Tibial artery (tissue), 4 donors: ENCODE data around the gene DHX29.

Source experiments
- DNase-seq, 2 donors: peaks; one replicate each; pipeline ENCODE4 v3.0.0-alpha.2; 2019
- H3K27ac ChIP-seq, 2 donors: fragments of 200-600 bp; sonication (generic) in 1 of 2; 1 replicate in 1 of 2; 2 replicates in 1 of 2; pipeline ENCODE4 v1.5.1; 2018 to 2019; ENCODE audit warnings: mild to moderate bottlenecking in 1 of 2
- H3K27me3 ChIP-seq, 2 donors: fragments of 200-600 bp; sonication (generic) in 1 of 2; one replicate each; pipeline versions ENCODE4 v1.5.1 to v1.6.0; 2016 to 2019
- H3K36me3 ChIP-seq, 3 donors: fragments of 200-600 bp; sonication (generic) in 2 of 3; one replicate each; pipeline ENCODE4 v1.5.1; 2016 to 2019; ENCODE audit warnings: mild to moderate bottlenecking in 2 of 3
- H3K4me1 ChIP-seq, 4 donors: fragments of 200-600 bp; sonication (generic) in 2 of 4; 1 replicate in 3 of 4; 2 replicates in 1 of 4; pipeline ENCODE4 v1.5.1; 2016 to 2019
- H3K4me3 ChIP-seq, 2 donors: fragments of 200-600 bp; sonication (generic) in 1 of 2; 1 replicate in 1 of 2; 2 replicates in 1 of 2; pipeline ENCODE4 v1.5.1; 2018 to 2019; ENCODE audit warnings: mild to moderate bottlenecking in 2 of 2
- H3K9me3 ChIP-seq, 3 donors: fragments of 200-600 bp; sonication (generic) in 1 of 3; one replicate each; pipeline ENCODE4 v1.5.1; 2016 to 2019
- intact Hi-C: fragments of 100-400 bp; cut with DNase I; formaldehyde crosslinking; loops from one replicate; pipeline ENCODE4 v1.15.0; 2023; ENCODE audit warnings: low total_unique reads
- TF ChIP-seq, protein P1 (sequence below), 2 experiments: fragments of 200-600 bp in 1 of 2; fragments of 450-650 bp in 1 of 2; IDR thresholded peaks; one replicate each; pipeline ENCODE4 v1.5.1; 2017 to 2019; ENCODE audit warnings: antibody characterized with exemption in 2 of 2, mild to moderate bottlenecking in 1 of 2, moderate library complexity in 1 of 2

Gene DHX29

GRCh38 chr5:55304584-55304983 lies 2.9 kb downstream of the DHX29 start:
- DNase-seq = no peak
- TF ChIP-seq, protein P1, sequence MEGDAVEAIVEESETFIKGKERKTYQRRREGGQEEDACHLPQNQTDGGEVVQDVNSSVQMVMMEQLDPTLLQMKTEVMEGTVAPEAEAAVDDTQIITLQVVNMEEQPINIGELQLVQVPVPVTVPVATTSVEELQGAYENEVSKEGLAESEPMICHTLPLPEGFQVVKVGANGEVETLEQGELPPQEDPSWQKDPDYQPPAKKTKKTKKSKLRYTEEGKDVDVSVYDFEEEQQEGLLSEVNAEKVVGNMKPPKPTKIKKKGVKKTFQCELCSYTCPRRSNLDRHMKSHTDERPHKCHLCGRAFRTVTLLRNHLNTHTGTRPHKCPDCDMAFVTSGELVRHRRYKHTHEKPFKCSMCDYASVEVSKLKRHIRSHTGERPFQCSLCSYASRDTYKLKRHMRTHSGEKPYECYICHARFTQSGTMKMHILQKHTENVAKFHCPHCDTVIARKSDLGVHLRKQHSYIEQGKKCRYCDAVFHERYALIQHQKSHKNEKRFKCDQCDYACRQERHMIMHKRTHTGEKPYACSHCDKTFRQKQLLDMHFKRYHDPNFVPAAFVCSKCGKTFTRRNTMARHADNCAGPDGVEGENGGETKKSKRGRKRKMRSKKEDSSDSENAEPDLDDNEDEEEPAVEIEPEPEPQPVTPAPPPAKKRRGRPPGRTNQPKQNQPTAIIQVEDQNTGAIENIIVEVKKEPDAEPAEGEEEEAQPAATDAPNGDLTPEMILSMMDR (IDR thresholded peaks at IDR 0.05) = no peak
- intact Hi-C loops = no loop called here
- Histone ChIP-seq H3K27ac (no peak overlapping the region), H3K9me3 (peaks cover 0 to 4% (median 0%) of the 10 kb centered on the region in 3 donors), H3K27me3 (no peaks in the 10 kb centered on the region), H3K36me3 (peaks cover 0 to 10% (median 7%) of the 10 kb centered on the region in 3 donors), H3K4me1 (peaks cover 0 to 54% (median 27%) of the 10 kb centered on the region in 4 donors), H3K4me3 (no peak overlapping the region)

DNA sequence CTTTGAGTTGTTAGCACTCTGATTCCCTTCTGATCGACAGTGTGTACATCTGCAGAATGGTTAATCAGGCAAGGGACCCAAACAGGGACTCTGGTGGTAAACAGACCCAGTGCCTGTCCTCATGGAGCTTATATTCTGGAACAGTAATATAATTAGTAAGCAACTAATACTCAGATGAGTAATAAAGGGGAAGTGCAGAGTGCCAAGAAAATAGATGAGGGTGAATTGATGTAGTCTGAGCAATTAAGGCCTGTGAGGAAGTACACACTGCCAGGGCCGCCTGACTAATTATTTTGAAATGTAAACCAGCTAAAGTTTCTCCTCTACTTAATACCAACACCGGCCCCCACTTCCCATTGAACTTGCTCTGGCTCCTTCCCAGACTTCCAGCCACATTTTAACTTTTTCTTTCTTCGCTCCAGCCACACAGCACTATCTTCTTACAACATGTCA lies 4.2 kb downstream of the DHX29 start:
- H3K27ac ChIP-seq = no peak overlapping the region
- intact Hi-C loops = no loop called here
- peaks cover 0 to 4% (median 0%) of the 10 kb centered on the region in 3 donors for H3K9me3 ChIP-seq
- TF ChIP-seq, protein P1 (IDR thresholded peaks at IDR 0.05) = no peak
- peaks cover 0 to 10% (median 7%) of the 10 kb centered on the region in 3 donors for H3K36me3 ChIP-seq
- peaks cover 0 to 43% (median 20%) of the 10 kb centered on the region in 4 donors for H3K4me1 ChIP-seq
- no peak overlapping the region for H3K4me3 ChIP-seq
- H3K27me3 ChIP-seq = no peaks in the 10 kb centered on the region
- no peak for DNase-seq

DNA sequence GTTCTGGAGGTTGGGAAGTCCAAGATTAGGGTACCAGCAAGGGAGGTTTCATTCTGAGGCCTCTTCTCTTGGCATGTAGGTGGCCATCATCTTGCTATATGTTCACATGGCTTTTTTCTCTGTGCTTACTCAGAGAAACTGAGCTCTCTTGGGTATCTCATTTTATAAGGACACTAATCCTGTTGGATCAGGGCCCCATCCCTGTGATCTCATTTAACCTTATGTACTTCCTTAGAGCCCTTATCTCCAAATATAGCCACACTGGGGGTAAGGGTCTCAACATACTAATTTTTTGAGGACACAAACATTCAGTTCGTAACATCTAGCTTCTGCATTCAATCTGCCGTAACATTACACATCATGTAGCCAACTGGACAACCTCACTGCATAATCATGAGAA lies 6.6 kb downstream of the DHX29 start:
- TF ChIP-seq, protein P1 (IDR thresholded peaks at IDR 0.05) = no peak
- Histone ChIP-seq H3K4me1 (peaks cover 0 to 33% (median 13%) of the 10 kb centered on the region in 4 donors), H3K4me3 (no peak overlapping the region), H3K27ac (no peak overlapping the region), H3K36me3 (peaks cover 0 to 16% (median 12%) of the 10 kb centered on the region in 3 donors), H3K9me3 (peaks cover 0 to 4% (median 0%) of the 10 kb centered on the region in 3 donors), H3K27me3 (no peaks in the 10 kb centered on the region)
- DNase-seq = no peak
- intact Hi-C loops = no loop called here

DNA sequence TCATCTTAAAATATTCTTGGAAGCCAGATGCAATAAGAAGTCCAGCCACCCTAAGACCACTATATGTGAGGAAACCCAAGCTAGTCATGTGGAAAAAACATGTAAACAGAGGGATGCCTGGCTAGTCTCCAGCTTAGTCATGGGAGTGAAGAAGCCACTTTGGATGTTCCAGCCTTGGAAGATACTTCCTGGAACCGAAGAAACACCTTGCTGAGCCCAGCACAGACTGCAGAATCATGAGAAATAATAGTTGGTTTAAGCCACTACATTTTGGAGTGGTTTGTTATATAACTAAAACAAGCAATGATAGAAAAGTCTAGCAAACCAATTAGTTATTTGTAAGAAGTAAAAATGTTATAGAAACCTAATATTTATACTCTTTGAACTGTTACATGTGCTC lies 12.6 kb downstream of the DHX29 start:
- no peak overlapping the region for H3K4me3 ChIP-seq
- no peaks in the 10 kb centered on the region for H3K9me3 ChIP-seq
- H3K36me3 ChIP-seq = peaks cover 53 to 64% (median 63%) of the 10 kb centered on the region in 3 donors
- no peaks in the 10 kb centered on the region for H3K27me3 ChIP-seq
- DNase-seq = no peak
- no peaks in the 10 kb centered on the region for H3K4me1 ChIP-seq
- H3K27ac ChIP-seq = no peak overlapping the region
- intact Hi-C loops = no loop called here
- TF ChIP-seq, protein P1 (IDR thresholded peaks at IDR 0.05) = no peak

- Histone ChIP-seq H3K27ac (no peak overlapping the region), H3K9me3 (no peaks in the 10 kb centered on the region), H3K4me1 (no peaks in the 10 kb centered on the region), H3K4me3 (no peak overlapping the region), H3K27me3 (no peaks in the 10 kb centered on the region), H3K36me3 (peaks cover 92 to 99% (median 93%) of the 10 kb centered on the region in 3 donors)
- no peak for DNase-seq
- intact Hi-C loops = no loop called here
- TF ChIP-seq, protein P1 (IDR thresholded peaks at IDR 0.05) = no peak
Measured at GRCh38 chr5:55290991-55291390, 16.5 kb downstream of the DHX29 start.

DNA sequence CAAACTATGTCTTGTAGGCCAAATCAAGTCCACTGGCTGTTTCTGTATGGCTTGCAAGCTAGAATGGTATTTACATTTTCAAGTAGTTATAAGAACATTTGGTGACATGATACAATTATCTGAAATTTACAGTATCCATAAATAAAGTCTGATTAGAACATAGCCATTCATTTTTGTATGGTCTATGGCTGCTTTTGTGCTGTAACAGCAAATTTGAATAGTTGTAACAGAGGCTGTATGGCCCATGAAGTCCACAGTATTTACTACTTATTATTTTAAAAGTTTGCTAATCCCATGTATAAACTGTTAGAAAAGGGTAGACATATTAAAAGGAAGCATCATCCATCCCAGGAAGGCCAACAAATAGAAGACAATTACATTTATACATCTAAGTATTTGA lies 17.7 kb downstream of the DHX29 start:
- Histone ChIP-seq H3K4me1 (no peaks in the 10 kb centered on the region), H3K27me3 (no peaks in the 10 kb centered on the region), H3K4me3 (no peak overlapping the region), H3K9me3 (no peaks in the 10 kb centered on the region), H3K36me3 (peaks cover 92 to 99% (median 97%) of the 10 kb centered on the region in 3 donors), H3K27ac (no peak overlapping the region)
- TF ChIP-seq, protein P1 (IDR thresholded peaks at IDR 0.05) = no peak
- intact Hi-C loops = no loop called here
- DNase-seq = no peak
